GM11168 (cell line): ENCODE measurements around the gene UPF1.

Experiments used
- in situ Hi-C: fragments of 300-500 bp; cut with MboI; formaldehyde crosslinking; loops from one replicate; pipeline ENCODE4 v1.12.0; 2022; ENCODE audit warnings: low sequenced_read_pairs; ENCODE audit not compliant: unreplicated experiment

Gene UPF1

DNA sequence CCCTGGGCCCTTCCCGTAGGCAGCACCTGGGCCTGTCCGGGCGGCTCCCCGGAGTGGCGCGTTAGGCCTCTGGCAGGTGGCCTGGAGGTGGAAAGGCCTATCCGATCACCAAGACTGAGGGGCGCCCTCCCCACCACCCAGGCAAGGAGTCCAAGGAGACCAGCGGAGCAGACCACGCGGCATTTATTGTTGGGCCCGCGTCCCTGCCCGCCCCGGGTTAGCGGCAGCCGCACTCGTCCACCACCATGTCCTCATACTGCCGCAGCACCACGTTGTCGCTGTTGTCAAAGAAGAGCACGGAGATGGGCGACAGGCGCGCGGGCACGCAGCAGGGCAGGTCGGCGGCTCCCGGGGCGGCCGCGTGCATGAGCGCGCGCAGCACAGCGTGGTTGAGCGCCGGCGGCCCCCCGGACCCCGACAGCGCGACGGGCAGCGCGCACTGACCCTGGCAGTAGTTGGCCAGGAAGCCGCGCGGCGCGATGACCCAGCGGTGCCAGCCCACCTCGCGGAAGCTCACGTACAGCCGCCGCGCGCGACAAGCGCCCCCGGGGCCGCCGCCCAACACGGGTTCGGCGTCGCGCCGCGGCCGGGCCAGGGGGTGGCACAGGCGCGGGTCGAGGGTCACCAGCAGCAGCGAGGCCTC is 36.7 kb downstream of the UPF1 start:
- in situ Hi-C loops, result no loop called here

DNA sequence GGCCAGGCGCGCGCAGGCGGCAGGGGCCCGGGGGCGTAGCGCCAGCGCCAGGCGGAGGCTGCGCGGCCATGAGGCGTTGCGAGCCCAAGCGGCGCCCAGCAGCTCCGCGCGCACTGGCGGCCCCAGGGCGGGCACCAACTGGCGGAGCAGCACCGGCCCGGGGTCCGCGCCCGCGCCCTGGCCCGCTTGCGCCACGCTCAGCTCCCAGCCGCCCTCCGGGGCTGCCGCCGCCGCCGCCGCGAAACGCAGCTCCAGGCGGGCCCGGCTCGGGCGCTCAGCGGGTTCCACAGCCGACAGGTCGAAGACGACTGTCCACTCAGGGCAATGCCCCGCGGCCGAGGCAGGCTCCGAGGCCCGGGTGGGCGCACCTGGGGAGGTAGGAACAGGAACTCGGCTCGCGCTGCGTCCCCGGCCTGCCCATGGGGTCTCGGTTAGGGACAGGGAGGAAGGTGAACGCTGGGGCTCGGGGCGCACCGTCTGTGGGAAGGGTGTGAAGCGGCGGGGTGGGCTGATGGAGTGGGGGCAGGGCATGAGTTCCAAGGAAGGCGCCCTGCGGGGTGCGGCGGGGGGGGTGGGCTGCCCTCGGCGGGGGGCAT is 37.4 kb downstream of the UPF1 start:
- in situ Hi-C loops, result no loop called here

DNA sequence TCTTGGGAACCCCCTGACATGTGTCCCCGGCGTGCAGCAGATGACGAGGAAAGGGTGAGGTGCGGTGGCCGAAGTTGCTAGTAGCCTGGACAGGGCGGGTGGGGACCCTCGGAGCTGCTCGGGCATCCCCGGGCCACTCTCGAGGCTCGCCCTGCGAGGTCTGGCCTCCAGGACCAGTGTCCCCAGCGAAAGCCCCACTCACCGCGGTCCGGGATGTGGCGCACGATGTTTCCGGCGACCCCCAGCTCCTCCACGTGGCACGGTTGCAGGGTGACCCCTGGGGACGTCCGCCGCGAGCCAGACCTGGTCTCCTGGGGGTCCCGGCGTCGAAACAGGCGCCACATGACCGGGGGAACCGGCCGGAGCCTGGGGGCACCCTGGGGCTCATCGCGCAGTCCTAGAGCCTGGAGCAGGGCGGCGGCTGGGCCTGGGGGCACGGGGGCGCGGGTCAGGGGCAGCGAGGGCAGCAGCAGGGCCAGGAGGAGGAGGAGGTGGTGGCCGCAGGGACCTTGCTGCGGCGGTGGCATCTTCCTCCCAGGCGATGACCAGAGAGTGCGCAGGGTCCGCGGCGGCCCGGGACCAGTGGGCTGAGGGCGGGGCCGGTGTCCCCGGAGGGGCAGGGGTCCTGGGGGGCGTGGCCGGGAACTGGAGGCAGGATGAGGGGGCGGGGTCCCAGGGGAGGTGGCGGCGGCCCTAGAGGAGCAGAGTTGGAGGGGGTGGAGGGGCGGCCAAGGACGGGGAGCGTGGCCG is 38.2 kb downstream of the UPF1 start:
- in situ Hi-C loops, result no loop called here

DNA sequence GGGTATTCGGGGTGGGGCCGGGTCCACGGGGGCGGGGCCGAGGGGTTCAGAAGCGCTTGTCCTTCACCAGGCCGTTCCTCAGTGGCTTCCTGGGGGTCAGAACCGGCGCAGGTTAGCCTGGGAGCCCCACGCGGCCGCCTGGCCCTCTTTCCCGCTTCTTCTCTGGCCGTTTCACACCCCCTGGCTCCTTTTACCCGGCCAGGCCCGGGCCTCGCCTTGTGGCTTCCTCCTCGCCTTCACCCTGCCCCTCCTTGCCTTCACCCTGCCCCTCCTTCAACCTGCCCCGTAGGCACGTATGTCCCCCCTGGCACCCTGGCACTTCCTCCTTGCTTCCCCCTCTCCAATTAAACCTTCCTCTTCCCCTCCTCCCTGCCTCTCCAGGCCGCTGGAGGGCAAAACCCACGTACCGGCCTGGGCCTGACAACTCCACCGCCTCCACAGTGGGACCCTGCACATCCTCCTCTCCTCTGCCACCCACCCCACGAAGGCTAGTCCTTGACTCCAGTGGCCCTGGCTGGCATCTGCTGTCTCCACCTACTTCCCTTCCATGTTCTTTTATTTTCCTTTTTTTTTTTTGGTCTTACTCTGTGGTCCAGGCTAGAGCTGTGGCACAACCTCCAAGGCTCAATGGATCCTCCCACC is 38.9 kb downstream of the UPF1 start:
- in situ Hi-C loops, result no loop called here

DNA sequence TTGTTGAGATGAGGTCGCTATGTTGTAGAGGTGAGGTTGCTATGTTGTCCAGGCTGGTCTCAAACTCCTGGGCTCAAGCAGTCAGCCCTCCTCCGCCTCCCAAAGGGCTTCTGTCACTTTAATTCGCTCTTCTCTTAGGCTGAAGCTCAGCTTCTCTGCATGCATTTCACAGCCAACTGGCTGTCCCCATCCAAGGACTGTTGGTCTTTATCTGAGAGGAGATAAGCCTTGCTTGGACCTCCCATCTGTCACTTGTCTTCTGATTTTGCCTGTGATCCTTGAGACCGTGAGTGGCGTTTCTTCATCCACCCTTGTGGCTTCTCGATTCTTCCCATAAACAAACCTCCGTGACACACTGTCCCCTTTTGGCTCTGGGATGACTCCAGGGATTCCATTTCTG is 39.8 kb downstream of the UPF1 start:
- in situ Hi-C loops, result no loop called here

DNA sequence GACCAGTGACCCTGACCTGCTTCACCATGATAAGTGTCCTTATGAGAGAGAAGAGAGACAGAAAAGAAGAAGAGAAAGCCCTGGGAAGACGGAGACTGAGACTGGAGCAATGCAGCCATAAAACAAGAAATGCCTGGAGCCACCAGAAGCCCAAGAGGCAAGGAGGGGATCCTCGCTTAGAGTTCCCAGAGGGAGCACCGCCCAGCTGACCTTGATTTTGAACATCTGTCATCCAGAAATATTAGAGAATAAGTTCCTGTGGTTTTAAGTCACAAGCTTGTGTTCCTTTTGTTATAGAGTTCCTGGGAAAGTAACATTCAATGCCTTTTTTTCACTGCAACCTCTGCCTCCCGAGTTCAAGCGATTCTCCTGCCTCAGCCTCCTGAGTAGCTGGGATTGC is 44.0 kb downstream of the UPF1 start:
- in situ Hi-C loops, result no loop called here

DNA sequence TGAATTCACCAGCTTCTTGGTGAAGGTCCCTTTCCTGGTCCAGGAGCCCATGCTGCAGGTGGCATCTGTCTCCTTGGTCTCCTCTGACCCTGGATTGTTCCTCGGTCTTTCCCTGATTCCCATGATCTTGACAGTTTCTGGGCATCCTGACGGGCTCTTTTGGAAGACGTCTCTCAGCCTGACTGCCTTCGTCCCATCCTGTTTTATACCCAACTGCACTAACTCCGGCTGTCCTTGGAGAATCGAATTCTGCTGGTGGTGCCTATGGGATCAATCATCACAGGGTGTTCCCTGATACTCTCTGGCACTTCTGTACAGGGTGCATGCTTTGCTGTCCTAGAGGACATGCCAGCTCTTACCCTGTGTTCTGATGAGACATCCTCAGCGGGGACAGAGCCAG is 45.1 kb downstream of the UPF1 start:
- in situ Hi-C loops, result no loop called here

DNA sequence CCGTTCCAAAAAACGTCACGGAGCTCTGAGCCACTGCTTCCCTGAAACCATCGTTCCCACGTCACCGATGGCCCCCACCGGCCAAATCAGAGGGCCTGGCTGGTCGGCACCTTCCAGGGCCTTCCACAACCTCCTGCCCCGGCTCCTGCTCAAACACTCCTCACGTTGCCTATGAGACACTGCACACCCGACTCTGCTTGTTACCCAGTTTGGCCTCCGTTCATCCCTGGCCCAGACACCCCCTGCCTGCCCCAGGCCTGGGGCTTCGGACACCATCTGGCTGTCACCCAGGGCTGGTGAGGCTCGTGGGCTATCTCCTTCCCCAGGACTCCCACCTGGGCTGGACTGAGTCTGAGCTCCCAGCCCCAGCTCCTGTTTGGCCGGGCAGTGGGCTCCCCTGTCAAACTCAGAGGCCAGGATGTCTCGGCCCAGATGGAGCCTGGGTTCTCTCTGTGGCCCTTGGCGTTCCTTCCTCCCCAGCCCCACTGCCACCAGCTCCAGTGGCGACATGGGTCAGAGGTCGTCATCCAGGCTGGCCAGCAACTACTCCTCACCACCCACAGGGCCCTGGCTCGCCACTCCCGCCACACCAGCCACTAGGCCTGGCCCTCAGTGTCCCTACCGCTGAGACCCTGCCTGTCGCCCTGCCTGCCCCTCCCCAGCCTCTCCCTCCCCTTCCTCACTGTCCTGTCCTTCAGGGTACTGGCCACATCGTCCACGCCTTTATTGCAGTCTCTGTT is 46.5 kb downstream of the UPF1 start:
- in situ Hi-C loops, result no loop called here

DNA sequence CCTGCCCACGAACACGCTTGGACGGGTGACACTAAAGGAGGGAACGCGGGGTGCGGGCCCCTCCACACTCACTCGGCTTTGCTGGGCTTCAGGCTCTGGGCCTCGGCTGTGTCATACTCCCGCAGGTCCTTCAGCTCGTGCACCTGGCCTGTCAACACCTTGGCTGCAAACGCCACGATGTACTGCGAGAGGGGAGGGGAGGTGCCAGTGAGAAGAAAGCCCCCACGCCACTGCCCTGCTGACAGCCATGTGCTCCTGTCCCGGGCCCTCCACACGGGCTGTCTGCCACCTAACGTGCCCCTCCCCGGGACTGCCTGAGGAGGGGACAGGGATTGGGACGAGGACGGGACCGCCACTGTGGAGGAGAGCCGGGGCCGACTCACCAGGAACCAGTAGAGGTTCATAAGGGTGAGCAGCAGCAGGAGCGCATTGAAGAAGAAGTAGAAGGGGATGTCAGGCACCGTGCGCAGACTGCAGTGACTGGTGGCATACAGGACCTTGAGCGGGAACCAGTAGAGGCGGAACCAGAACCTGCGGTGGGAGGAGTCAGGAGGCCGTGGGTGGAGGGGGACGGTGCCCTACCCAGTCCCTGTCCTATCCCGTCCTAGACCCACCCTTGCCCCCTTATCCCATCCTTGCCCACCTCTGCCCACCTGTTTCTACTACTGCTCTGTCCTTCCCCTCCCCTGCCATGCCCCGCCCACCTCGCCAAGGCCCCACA is 47.3 kb downstream of the UPF1 start:
- in situ Hi-C loops, result no loop called here

DNA sequence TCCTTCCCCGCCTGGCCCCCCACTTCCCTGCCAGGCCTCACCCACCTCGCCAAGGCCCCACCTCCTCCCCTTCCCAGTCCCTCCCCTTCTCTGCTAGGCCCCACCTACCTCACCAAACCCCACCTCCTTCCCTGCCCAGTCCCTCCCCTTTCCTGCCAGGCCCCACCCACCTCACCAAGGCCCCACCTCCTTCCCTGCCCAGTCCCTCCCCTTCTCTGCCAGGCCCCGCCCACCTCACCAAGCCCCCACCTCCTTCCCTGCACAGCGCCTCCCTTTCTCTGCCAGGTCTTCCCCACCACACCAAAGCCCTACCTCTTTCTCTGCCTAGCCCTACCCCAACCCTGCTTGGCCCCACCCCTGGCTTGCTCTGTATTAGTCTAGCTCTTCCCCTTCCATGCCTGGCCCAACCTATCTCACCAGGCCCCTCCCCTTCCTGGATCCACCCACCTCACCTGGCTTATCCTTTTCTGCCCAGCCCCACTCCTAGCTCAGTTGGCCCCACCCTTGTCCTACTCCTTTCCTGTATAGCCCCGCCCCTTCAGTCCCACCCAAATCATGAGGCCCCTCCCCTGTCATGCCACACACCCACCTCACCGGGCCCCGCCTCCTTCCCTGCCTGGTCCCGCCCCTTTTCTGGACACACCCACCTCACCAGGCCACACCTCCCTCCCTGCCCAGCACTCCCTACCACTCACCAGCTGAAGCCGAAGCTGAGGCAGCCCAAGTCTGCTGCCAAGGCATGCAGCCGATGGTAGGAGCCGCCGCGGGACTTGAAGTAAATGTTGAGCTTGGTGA is 48.0 kb downstream of the UPF1 start:
- in situ Hi-C loops, result no loop called here

DNA sequence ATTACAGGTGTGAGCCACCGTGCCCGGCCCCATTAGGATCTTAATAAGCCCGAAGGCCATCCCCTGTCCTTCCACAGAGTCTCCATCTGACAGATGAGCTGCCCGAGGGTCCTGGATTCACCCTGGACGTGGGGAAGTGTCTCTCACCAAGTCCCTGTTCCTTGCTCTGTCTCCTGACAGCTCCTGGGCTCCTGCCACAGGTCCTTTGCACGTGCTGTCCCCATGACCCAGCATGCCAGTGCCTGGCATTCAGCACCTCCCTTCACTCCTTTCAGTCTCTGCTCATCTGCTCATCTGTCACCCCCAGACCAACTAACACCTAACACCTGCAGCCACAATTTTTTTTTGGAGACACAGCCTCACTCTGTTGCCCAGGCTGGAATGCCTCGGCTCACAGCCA is 49.7 kb downstream of the UPF1 start:
- in situ Hi-C loops, result no loop called here

DNA sequence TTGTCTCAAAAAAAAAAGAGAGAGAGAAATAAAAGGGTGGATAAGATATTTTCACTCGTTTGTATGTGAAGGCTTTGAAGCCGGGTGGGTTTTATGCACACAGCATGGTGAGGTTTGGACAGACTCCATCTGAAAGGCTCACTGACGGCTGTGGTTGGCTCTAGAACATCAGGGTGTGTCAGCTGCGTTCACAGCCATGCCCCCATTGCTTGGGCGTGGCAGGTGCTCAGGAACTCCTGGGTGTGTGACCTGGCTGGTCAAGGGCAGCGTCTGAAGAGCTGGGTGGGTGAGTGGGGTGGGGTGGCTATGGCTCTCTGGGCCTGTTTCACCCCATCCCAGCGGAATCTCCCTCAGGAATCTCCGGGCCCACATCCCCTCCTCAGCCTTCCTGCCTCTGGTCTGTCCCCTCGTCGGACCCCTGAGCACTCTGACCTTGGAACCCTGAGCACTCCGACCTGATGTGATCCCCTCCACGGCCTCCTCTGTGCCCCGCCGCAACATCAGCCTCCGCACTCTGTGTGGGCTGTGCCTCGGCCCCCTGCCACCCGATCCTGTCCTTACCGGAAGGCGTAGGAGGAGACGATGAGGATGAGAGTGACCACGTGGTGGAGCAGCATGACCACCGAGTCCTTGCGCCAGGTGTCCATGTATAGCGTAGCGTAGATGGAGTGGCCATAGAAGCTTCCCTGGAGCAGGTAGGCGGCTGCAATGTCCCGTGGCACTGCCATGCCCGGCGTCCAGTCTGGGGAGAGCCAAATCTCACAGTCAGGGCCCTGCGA is 52.0 kb downstream of the UPF1 start:
- in situ Hi-C loops, result no loop called here

DNA sequence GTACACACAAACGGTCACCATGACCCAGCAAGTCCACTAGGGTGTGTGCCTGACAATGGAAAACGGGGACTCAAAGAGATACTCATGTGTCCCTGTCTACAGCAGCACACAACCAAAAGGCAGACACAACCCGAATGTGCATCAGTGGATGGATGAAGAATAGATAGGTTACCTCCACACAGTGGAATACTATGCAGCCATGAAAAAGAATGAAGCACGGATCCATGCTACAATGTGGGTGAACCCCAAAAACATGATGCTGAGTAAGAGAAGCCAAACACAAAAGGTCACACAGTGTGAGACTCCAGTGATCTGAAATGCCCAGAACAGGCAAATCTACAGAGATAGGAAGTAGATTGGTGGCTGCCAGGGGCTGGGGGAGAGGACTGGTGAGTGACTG is 55.2 kb downstream of the UPF1 start:
- in situ Hi-C loops, result no loop called here

DNA sequence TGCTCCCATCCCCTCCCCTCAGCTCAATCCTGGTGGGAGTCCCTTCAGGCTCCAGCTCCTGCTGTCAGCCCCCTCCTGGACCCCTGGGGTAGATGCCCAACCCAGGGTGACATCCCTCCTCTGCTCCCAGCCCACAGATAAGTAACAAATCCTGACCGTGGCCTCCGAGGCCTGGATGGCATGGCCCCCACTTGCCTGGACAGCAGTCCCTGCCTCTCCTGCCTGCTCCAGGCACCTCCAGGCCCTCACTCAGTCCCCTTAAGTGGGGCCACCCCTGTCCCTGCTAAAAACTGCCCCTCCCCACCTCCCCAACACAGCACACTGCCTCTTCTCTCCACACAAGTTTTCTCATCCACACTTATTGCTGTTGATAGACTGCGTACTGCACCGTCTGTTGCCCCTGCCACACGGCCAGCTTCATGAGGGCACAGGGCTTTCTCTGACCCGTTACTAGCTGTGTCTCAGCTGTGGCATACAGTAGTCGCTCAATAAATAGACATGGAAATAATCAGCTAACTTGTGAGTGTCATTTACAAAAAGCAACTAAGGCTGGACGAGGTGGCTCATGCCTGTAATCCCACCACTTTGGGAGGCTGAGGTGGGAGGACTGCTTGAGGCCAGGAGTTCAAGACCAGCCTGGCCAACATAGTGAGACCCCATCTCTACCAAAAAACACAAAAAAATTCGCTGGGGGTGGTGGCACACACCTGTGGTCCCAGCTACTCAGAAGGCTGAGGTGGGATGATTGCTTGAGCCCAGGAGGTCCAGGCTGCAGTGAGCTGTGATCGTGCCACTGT is 58.4 kb downstream of the UPF1 start:
- in situ Hi-C loops, result no loop called here

DNA sequence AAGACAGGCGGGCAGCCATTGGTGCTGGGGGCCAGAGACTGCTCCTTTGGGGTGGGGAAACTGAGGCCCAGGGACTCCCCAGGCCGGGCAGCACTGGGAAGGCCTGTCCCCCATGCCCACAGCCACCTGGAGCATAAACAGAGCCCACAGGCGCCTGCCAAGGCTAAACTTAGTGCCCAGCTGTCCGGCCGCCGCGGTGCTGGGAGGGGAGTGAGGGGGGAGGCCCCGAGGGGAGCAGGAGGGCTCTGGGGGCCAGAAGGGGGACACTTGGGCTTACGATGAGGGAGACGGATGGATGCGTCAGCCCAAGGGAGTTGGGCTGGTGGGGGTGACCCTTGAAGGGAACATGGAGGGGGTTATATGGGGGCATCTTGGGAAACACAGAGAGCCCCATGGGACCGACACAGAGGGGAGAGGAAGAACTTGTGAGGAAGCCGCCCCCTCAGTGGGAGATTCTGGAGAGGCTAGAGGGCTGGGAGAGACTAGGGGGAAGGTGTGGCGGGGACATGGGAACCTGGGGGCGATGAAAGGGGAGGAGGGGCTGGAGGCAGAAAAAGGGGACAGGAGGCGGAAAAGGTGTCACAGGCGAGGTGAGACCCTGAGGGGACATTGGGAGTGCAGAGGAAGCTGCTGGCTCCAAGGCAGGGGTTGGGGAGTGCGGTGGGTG is 62.0 kb downstream of the UPF1 start:
- in situ Hi-C loops, result no loop called here

DNA sequence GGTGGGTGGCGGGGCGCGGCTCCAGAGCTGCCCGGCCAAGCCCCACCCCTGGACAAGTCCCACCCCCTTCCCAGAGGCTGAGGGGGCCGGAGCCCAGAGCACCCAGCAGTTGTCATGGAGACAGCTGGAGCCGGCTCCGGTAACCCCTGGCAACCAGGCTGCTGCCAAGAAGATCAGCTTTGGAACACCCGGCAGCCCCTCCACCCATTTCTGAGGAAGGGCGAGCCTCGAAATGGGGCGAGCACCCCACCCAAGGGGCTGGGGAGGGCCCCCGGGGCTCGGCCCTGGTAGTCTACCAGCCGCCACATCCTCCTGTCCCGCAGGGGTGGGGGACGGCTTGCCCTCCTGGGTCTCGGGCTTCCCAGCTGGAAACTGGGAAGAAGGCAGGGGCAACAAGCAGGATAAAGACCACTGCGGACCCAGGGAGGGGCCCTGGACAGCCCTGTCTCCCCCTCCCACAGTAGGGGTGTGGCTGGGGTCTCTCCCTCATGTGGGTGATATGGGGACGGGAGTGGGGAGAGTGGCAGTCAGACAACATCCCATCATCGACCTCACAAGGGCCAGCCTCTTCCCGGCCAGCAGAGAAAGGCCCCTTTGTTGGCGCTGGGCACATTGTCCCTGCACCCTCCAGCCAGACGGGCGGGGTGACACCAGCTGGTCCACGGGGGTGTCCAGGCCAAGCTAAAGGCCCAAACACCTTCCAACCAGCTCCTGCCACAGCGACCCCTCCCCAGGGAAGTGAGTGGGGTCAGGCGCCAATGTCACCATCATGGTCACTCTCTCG is 62.7 kb downstream of the UPF1 start:
- in situ Hi-C loops, result no loop called here
